CD4-positive, alpha-beta T cell treated with Interleukin-15 for 1 hour (primary cell): ENCODE measurements around the gene SNTA1.
"Not testable (repeated sequence)": the region's sequence is repeated elsewhere in the genome, so short reads cannot be mapped to it uniquely, and the experiment has no call there.

ENCODE experiments used
- DNase-seq: peaks from one replicate; pipeline ENCODE4 v3.0.0-alpha.2; 2020

The SNTA1 gene

DNA sequence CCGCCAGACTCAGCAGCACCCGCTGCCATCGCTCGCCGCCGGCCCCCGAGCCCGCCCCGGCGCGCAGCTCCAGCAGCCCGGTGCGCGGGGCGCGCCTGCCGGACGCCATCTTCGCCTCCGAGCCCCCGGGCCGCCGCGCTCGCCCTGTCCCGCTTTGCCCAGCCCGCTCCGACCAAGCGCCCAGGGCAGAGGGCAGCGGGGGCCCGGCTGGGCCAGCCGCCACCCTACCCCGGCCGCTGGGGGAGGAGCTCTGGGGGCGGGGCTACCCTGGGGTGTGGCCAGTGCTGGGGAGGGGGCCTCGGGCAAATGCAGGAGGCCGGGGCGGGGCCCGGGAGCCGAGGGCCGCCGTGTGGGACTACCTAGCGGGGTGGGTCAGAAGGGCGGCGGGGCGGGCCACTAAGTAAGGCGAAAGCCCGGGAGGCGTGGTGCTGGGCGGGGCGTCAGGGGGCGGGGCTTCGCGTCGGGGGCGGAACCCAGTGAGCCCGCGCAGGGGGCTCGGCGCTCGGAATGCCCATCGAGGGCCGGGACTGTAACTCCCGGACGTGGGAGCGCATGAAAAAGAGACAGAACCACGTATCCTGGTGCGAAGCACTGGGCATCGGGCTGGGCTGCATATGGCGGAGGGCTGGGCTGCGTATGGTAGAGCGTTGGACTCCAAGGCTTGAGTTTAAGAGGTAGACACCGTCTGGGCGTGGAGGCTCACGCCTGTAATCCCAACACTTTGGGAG lies at the start of gene SNTA1:
SNTA1 (minus strand) TSS at position 252 of the 728 bp plus-strand sequence; CDS start at position 109, 143 bp downstream.
- peak; percentile 94 for DNase-seq

DNA sequence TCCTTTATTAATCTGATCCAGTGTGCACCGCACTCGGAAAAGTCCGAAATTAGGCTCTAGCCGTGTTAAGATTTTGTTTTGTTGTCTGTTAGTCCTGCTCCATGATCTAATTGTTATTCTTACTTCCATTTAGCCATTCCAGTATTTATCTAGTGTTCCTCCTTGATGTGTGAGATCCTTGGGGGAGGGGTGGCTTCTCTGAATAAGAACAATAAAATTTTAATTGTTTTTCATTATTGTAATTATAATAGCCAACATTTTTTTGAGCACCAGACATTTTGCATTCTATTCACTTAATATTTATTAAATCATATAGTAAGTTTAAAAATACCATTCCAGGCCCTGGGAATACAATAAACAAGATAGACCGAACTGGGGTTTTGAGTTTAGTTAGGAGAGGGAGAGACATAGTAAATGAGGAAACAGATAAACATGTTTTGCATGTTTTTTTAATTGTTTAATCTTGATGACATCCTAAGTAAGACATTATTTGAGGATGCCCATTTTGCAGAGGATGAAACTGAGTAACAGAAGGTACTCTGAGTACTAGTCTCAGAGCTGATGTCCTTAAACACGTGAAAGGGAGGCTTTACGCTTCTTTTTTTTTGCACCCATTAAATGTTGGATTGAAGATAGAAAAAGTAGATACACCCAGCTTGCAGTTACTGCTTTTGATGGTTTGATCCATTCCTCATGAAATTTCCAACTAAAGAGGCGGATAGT lies 47.5 kb upstream of the SNTA1 start:
- no peak for DNase-seq

- no peak for DNase-seq
Measured at GRCh38 chr20:33490023-33490933, 46.7 kb upstream of the SNTA1 start, which contains the start of gene CBFA2T2. Gene CBFA2T2 (plus strand): TSS chr20:33490096. CDS start chr20:33490268, 172 bp downstream.

DNA sequence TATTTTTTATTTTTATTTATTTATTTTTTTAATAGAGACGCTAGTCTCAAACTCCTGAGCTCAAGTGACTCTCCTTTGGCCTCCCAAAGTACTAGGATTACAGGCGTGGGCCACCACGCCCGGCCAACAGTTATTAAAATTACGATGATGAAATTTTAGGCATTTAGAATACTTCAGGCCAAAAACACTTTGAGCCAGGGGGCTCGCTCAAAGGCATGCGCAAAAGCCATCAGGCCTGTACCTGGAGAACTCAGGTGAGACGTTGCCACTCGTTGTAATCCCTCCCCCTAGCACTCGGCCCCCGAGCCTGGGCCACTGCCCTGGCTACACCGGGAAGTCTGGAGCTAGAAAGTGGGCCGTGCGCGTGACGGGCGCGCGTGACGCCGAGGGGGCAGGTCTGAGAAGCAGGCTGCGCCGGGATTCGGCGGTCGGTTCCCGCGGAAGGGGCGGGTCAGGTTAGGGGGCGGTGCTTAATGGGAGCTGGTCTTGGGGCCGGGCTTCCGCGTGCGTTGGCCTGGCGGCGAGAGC lies 46.0 kb upstream of the SNTA1 start:
- DNase-seq, result peak; percentile 98

- not testable (repeated sequence) for DNase-seq
Measured at GRCh38 chr20:33488661-33489494, 45.3 kb upstream of the SNTA1 start.

DNA sequence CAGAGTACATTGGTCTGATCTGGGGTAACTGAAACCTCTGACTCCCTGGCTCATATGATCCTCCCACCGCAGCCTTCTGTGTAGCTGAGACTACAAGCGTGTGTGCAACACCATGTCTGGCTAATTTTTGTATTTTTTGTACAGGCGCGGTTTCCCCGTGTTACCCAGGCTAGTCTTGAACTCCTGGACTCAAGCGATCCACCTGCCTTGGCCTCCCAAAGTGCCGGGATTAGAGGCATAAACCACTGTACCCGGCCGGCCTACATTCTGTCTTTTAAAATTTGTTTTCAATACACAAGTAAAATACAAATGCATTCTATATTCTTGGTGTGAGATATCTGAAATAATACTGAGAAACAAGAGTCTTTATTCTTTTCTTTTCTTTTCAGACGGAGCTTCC lies 44.6 kb upstream of the SNTA1 start:
- no peak for DNase-seq

DNA sequence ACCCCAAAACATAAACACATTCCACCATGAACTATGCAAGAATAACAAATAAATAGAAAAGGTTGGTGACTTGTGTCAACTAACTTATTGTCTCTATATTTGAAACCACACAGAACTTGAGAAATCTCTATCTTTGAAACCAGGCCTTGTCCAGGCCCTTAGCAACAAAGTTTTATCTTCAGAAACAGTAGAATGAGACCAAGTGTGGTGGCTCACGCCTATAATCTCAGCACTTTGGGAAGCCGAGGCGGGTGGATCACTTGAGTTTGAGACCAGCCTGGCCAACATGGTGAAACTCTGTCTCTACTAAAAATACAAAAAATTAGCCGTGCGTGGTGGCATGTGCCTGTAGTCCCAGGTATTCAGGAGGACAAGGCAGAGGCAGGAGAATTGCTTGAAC lies 39.6 kb upstream of the SNTA1 start:
- DNase-seq, result not testable (repeated sequence)

DNA sequence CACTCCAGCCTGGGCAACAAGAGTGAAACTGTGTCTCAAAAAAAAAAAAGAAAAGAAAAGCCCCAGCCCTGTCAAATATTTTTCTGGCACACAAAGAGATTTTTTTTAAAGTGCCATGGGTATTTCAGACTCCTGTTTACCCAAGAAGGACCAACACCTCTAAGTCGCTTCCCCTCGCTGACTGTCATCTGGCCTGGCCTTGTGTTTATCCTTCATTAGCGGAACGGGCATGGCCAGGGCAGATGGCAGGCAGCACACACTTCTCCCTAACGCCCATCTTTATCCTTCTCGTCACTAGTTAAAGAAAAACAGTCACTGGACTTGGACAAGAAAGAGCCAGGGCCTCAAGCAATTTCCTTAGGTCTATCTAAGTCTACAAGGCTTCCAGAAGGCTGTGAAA lies 39.0 kb upstream of the SNTA1 start:
- no peak for DNase-seq

DNA sequence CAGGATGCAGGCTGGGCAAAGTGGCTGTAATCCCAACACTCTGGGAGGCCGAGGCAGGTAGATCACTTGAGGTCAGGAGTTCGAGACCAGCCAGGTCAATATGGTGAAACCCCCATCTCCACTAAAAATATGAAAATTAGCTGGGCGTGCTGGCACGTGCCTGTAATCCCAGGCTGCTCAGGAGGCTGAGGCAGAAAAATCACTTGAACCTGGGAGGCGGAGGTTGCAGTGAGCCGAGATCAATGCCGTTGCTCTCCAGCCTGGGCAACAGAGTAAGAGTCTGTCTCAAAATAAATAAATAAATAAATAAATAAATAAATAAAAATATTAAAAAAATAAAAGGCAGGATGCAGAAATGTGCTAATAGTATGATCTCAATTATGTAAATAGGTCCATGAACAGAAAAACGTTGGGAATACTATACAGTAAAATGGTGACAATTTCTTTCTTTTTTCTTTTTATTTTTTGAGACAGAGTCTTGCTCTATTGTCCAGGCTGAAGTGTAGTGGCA lies 37.9 kb upstream of the SNTA1 start:
- DNase-seq, result no peak

DNA sequence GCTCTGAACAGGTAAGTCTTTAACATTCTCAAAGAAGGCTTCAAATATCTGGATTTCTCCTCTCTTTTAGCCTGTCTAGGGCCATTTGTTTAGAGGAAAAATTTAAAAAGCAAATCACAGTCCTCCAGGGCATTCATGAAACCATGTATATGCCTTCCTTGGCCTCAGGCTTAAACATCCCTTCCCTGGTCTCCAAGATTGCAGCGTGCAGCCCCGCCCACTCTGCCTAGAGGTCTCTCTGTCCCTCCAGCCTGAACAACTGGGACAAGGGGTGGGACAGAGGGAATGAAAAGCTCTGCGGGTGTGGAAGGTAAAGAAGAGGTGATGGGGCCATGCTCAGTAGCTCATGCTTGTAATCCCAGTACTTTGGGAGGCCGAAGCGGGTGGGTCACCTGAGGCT lies 36.5 kb upstream of the SNTA1 start:
- DNase-seq, result no peak

DNA sequence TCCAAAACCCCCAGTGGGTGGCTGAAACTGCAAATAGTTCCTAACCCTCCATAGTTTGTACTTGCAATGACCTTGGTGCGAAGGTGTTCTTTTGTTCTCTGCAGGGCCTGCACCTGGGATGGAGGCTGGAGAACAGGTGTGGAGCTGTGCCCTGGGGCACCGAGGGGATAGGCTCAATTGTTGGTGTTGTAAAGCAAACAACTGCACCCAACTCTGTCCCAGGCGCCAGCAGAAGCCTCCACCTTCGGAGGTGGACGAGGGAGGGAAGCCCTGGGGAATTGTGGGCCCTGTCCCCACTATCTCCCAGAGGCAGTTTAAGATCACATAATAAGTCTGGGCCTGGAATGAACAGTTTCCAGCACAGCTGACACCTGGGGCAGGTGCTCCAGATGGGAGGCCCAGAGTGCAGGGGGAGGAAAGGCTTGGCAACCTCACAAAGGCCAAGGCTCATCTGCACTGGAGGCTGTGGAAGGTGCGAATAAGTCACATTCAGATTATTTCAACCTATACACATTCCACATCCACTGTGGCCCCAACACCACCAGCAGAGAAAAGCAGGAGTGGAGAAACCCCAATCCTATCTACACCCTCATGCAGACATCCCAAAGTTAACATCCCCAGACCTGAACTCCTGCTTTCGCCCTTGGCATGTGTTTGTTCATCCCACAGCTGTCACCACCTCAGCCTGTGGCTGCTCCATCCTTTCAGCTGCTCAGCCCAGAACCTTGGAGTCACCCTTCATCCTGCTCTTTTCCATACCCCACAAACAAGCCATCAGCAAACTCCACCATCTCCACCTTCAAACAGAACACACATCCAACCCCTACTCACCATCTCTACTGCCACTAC lies 34.0 kb upstream of the SNTA1 start:
- no peak for DNase-seq

GRCh38 chr20:33475381-33476152 lies 32.0 kb upstream of the SNTA1 start:
- no peak for DNase-seq

- no peak for DNase-seq
Measured at GRCh38 chr20:33474963-33475362, 31.4 kb upstream of the SNTA1 start.

DNA sequence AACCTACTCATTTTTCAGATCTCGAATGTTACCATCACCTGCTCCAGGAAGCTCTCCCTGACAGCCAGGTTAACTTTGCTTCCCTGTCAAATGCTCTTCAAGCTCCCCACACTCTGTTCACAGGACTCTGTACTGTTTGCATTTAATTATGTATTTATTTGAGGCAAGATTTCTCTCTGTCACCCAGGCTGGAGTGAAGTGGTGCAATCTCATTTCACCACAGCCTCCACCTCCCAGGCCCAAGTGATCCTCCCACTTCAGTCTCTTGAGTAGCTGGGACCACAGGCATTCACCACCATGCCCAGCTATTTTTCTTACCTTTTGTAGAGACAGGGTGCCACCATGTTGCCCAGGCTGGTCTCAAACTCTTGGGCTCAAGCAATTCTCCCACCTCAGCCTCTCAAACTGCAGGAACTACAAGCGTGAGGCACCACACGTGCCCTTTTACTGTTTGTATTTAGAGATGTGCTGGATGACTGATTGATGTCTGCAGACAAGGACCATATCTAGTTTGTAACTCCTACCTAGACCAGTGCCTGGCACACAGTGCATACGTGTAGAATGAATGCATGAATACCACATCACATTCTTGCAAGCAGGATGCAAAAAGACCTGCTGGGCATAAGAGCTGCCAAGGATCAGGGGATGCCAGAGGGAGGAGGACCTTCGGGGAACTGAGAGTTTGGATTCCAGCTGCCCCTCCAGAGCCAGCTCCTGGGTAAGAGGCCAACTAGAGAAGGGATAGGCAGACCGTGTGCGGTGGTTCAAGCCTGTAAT lies 30.7 kb upstream of the SNTA1 start:
- DNase-seq, result no peak

- DNase-seq, result no peak
Measured at GRCh38 chr20:33472868-33473435, 29.4 kb upstream of the SNTA1 start.

DNA sequence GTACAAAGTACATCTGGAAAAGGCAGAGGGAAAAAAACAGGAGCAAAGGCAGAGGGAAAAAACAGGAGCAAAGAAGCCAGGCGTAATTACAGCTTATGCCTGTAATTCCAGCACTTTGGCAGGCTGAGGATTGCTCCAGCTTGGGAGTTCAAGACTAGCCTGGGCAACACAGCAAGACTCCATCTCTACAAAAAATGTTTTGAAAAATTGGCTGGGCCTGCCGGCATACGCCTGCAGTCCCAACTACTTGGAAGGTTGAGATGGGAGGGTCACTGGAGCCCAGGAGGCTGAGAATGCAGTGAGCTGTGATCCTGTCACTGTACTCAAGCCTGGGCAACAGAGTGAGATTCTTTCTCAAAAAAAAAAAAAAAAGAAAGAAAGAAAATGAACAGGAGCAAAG lies 27.3 kb upstream of the SNTA1 start:
- no peak for DNase-seq

DNA sequence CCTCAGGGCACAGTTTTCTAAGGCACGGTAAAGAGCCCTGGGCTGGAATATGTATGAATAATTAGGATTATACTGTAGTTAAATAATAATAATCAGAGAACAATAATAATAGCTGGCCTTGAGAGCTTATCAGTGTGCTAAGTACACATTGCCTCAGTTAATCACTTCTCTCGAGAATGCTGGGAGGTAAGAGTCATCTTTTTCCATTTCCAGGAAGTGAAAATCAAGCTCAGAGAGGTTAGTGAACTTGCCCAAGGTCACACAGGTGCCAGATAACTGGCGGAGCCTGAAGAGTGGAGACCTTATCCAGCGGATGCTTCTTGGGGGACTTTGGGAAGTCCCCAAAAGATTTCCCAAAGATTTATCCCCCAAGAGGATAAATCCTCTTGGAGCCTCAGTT lies 26.9 kb upstream of the SNTA1 start:
- DNase-seq, result no peak

DNA sequence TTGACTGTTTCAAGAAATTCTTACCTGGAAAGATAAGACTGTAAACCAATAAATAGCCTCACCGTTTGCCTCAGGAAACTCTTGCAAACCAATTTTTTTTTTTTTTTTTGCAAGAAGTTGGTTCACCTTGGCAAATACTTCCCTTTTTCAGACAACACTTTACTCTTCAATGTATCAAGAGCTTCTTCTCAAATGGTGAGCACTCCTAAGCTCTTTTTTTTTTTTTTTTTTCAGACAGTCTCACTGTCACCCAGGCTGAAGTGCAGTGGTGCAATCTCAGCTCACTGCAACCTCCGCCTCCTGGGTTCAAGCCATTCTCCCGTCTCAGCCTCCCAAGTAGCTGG lies 22.7 kb upstream of the SNTA1 start:
- DNase-seq, result no peak
